Measurements from ENCODE around the gene ALPL. TPM values are rescaled to one million over a fixed set of nuclear protein-coding genes. Genes with fewer than 3 reads are reported as not detected.
A peak's percentile ranks its signal among the peaks of the same experiment; 100 is the strongest.

The ALPL gene
- total RNA-seq, 1 donor from 2014 or later = 43.1 TPM

DNA sequence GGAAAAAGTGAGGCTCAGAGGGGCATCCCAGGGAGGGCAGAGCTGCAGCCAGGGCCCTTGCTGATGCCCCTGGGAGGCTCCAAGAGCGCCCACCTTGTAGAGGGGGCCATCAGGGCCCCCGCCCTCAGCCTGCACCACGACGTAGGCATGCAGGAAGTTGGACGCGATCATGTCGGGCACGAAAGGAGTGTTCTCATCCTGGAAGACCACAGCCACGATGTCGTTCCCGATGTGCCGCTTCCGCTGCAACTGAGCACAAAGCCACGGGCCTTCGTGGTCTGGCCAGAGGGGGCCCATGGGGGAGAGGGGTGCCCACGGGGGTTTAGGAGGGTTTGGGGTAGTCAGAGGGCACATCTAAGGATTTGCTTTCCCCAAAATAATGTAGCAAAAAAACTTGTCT, 100.8 kb downstream of the ALPL start:
- Mint-ChIP-seq H3K27me3 (no peaks in the 10 kb centered on the region), H3K36me3 (no peaks in the 10 kb centered on the region), H3K4me1 (ENCODE audit: unreplicated experiment) (peaks cover 15% of the 10 kb centered on the region), H3K9me3 (no peaks in the 10 kb centered on the region), H3K4me3 (no peak overlapping the region), H3K27ac (no peak overlapping the region)
- TF ChIP-seq, protein P1, sequence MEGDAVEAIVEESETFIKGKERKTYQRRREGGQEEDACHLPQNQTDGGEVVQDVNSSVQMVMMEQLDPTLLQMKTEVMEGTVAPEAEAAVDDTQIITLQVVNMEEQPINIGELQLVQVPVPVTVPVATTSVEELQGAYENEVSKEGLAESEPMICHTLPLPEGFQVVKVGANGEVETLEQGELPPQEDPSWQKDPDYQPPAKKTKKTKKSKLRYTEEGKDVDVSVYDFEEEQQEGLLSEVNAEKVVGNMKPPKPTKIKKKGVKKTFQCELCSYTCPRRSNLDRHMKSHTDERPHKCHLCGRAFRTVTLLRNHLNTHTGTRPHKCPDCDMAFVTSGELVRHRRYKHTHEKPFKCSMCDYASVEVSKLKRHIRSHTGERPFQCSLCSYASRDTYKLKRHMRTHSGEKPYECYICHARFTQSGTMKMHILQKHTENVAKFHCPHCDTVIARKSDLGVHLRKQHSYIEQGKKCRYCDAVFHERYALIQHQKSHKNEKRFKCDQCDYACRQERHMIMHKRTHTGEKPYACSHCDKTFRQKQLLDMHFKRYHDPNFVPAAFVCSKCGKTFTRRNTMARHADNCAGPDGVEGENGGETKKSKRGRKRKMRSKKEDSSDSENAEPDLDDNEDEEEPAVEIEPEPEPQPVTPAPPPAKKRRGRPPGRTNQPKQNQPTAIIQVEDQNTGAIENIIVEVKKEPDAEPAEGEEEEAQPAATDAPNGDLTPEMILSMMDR (conservative IDR thresholded peaks at IDR 0.05) = no peak
- no peak for DNase-seq (ENCODE audit: extremely low spot score, unreplicated experiment)

GRCh38 chr1:21610989-21611785, 102.0 kb downstream of the ALPL start:
- TF ChIP-seq, protein P1 (conservative IDR thresholded peaks at IDR 0.05) = no peak
- Mint-ChIP-seq H3K36me3 (no peaks in the 10 kb centered on the region), H3K27ac (peak overlapping the region; percentile 5), H3K4me3 (no peak overlapping the region), H3K4me1 (ENCODE audit: unreplicated experiment) (peaks cover 15% of the 10 kb centered on the region), H3K27me3 (no peaks in the 10 kb centered on the region), H3K9me3 (no peaks in the 10 kb centered on the region)
- DNase-seq (ENCODE audit: extremely low spot score, unreplicated experiment) = no peak

GRCh38 chr1:21612057-21612456, 102.8 kb downstream of the ALPL start:
- Mint-ChIP-seq H3K9me3 (no peaks in the 10 kb centered on the region), H3K4me1 (ENCODE audit: unreplicated experiment) (peaks cover 15% of the 10 kb centered on the region), H3K4me3 (no peak overlapping the region), H3K27ac (no peak overlapping the region), H3K27me3 (no peaks in the 10 kb centered on the region), H3K36me3 (no peaks in the 10 kb centered on the region)
- no peak for DNase-seq (ENCODE audit: extremely low spot score, unreplicated experiment)
- TF ChIP-seq, protein P1 (conservative IDR thresholded peaks at IDR 0.05) = no peak

DNA sequence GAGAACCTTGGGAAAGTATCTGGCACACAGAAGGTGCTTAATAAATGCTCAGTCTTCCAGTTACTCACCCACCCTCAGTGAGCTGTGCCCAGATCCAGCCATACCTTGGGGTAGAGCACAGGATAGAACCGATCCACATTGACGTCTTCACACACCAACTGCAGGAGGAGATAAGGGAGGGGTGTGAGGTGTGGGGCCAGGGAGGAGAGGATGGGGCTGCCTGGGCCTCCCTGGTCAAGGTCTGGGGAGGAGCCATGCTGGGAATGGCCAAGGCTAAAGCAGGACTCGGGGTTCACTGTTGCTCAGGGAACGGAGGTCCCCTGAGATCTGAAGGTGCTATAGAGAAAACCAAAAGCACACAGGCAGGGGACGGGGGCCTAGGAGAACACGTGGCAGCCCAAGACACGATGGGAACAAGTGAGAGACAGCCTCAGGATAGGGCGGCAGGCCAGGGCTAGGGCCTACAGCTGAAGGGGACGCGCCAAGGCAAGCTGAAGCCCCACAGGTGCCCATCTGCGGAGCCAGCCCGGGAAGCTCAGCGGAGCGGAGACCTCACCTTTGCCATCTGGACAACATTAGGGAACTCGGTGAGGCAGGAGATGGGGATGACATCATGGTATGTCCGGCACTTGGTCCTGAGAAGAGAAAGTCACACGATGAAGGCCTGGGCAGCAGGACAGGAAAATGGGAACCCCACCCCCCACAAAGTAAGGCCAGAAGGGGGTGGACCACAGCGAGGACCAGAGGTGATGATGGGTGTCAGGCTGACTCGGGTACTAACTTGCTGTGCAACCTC, 104.0 kb downstream of the ALPL start:
- H3K4me1 Mint-ChIP-seq (ENCODE audit: unreplicated experiment) = peaks cover 5% of the 10 kb centered on the region
- no peaks in the 10 kb centered on the region for H3K9me3 Mint-ChIP-seq
- no peak for DNase-seq (ENCODE audit: extremely low spot score, unreplicated experiment)
- peak overlapping the region; percentile 43 for H3K27ac Mint-ChIP-seq
- H3K4me3 Mint-ChIP-seq = no peak overlapping the region
- no peaks in the 10 kb centered on the region for H3K27me3 Mint-ChIP-seq
- TF ChIP-seq, protein P1 (conservative IDR thresholded peaks at IDR 0.05) = no peak
- no peaks in the 10 kb centered on the region for H3K36me3 Mint-ChIP-seq

- TF ChIP-seq, protein P1 (conservative IDR thresholded peaks at IDR 0.05) = no peak
- Mint-ChIP-seq H3K9me3 (no peaks in the 10 kb centered on the region), H3K36me3 (no peaks in the 10 kb centered on the region), H3K27ac (peak overlapping the region; percentile 85), H3K27me3 (no peaks in the 10 kb centered on the region), H3K4me3 (no peak overlapping the region), H3K4me1 (ENCODE audit: unreplicated experiment) (peaks cover 5% of the 10 kb centered on the region)
- no peak for DNase-seq (ENCODE audit: extremely low spot score, unreplicated experiment)
Measured at GRCh38 chr1:21614419-21615115, 105.3 kb downstream of the ALPL start.

Data from type B pancreatic cell (in vitro differentiated cells).